ENCODE results near the gene TRPV2. TPM values are rescaled to one million over a fixed set of nuclear protein-coding genes. Genes with fewer than 3 reads are reported as not detected.

The TRPV2 gene
- total and polyA plus RNA-seq, 7 donors: 1.6 to 10.3 (median 3.9) TPM

DNA sequence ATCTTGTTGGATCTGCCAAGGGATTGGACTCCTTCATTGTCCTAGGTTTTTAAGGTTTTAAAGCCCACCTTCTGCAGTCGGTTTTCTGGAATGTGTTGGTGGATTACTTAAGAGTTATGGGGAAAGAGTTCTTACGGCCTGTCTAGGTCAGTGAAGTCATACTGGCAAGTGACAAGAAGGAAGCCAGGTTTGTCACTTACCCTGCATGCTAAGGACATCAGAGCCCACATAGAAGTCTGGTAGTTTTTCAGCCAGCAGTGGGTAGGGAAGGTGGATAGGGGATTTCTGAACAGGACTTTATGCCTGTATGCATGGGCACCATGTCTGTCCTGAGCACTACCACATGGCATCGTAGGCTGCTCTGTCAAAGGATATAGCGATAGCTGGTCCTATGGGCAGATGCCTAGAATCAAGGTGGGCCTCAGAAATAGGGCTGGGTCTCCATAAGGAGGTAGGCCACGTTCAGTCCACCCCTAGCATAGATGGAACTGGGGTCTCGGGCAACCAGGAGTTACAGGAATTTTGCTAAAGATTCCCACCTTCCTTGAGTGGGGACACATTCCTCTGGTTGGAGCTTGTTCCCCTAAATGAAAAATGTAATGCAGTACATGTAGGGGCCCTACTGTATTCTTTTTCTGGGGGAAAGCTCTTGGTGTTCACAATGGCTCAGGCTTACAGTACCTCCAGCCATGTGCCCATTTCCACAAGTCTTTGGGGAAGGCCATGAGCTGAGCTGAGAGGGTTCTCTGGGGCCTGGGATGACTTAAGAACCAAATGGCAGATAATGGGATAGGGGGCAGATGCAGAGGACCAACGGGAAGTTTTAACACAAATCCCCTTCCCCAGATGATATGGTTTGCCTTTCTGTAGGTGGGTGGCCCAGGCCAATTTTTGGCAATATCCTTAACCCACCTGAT, 27.5 kb downstream of the TRPV2 start:
- Histone ChIP-seq H3K36me3 (ENCODE audit: insufficient read depth in 1 of 2, low read depth in 1 of 2) (peaks cover 0 to 78% of the 10 kb centered on the region in 2 donors), H3K27ac (no peak overlapping the region), H3K27me3 (ENCODE audit: insufficient read depth in 3 of 3, low read length in 2 of 3) (no peaks in the 10 kb centered on the region), H3K9me3 (no peaks in the 10 kb centered on the region), H3K4me3 (no peak overlapping the region), H3K4me1 (peaks cover 31% of the 10 kb centered on the region)
- ATAC-seq: no peak
- TF ChIP-seq, protein P1, sequence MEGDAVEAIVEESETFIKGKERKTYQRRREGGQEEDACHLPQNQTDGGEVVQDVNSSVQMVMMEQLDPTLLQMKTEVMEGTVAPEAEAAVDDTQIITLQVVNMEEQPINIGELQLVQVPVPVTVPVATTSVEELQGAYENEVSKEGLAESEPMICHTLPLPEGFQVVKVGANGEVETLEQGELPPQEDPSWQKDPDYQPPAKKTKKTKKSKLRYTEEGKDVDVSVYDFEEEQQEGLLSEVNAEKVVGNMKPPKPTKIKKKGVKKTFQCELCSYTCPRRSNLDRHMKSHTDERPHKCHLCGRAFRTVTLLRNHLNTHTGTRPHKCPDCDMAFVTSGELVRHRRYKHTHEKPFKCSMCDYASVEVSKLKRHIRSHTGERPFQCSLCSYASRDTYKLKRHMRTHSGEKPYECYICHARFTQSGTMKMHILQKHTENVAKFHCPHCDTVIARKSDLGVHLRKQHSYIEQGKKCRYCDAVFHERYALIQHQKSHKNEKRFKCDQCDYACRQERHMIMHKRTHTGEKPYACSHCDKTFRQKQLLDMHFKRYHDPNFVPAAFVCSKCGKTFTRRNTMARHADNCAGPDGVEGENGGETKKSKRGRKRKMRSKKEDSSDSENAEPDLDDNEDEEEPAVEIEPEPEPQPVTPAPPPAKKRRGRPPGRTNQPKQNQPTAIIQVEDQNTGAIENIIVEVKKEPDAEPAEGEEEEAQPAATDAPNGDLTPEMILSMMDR (IDR thresholded peaks at IDR 0.05): no peak
- 66 to 71% (median 70%) methylated on average over 7 of the region's 7 CpGs for WGBS, 3 donors
- DNase-seq: no peak
- intact Hi-C loops (cut with DNase I): no loop called here

DNA sequence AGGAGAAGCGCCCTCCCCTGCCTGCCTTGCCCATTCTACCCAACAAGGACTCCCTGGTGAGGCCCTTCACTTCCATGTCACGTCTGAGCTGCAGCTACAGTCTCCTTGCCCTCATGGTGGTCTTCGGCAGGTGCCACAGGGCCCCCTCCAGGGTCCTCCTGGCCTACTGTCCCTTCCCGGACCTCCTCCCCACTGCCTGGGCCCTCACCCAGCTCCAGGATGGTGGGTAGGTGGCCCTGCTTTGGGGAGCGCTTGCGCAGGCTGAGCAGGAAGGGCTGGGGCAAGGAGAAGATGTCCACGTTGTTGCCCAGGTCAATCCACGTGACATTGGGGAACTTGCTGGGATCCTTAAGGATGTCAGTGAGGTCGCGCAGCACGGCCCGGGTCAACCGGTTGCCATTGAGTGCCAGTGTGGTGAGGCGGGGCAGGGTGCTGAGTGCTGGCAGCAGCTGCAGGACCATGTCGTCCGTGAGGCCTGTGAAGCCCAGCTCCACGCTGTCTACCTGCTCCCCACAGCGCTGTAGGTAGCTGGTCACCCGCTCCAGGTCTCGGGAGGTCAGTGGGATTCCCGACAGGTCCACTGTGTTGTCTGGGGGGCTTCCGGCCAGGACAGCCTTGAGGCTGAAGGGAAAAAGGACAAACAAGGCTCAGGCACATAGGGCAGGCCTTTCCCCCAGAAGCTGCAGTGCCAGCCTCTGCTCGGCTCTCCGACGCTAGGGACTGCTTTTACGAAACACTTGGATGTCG, 28.3 kb downstream of the TRPV2 start:
- Histone ChIP-seq H3K4me3 (no peak overlapping the region), H3K9me3 (no peaks in the 10 kb centered on the region), H3K27me3 (ENCODE audit: insufficient read depth in 3 of 3, low read length in 2 of 3) (no peaks in the 10 kb centered on the region), H3K4me1 (peaks cover 31% of the 10 kb centered on the region), H3K36me3 (ENCODE audit: insufficient read depth in 1 of 2, low read depth in 1 of 2) (peaks cover 0 to 86% of the 10 kb centered on the region in 2 donors), H3K27ac (no peak overlapping the region)
- intact Hi-C loops (cut with DNase I): no loop called here
- 78 to 85% (median 83%) methylated on average over 27 of the region's 27 CpGs for WGBS, 3 donors
- DNase-seq: no peak
- ATAC-seq: no peak
- TF ChIP-seq, protein P1 (IDR thresholded peaks at IDR 0.05): no peak

DNA sequence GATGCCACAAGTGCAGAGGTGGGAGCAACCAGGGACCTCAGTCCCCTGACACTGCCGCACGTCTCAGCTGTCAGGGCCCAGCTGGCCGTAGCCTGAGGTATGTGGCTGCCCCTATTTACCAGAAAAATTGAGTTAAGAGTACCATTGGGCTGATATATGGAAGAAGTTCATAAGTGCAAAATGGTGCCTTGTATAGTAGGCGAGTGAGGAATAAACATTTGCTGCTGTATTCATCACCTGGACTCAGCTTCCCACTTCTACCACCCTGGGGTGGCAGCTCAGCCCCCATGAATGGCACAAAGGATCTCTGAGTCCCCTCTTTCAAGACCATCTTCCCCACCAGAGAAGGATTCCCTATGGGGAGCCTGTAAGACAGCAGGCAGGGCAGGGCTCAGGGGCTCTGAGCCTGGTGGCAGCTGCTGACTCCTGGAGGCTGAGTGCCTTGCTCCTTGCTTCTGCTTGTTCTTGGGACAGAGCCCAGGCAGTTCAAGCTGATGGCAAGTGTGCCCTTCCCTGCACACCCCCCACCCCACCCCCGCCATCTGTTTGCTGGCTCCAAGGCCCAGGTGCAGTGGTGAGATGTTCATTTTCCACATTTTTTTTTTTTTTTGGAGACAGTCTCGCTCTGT, 29.0 kb downstream of the TRPV2 start:
- TF ChIP-seq, protein P1 (IDR thresholded peaks at IDR 0.05): no peak
- Histone ChIP-seq H3K9me3 (no peaks in the 10 kb centered on the region), H3K27ac (no peak overlapping the region), H3K36me3 (ENCODE audit: insufficient read depth in 1 of 2, low read depth in 1 of 2) (peaks cover 2 to 88% of the 10 kb centered on the region in 2 donors), H3K4me3 (no peak overlapping the region), H3K4me1 (peaks cover 31% of the 10 kb centered on the region), H3K27me3 (ENCODE audit: insufficient read depth in 3 of 3, low read length in 2 of 3) (no peaks in the 10 kb centered on the region)
- 79 to 84% (median 81%) methylated on average over 6 of the region's 6 CpGs for WGBS, 3 donors
- DNase-seq: no peak
- no peak for ATAC-seq
- intact Hi-C loops (cut with DNase I): no loop called here

DNA sequence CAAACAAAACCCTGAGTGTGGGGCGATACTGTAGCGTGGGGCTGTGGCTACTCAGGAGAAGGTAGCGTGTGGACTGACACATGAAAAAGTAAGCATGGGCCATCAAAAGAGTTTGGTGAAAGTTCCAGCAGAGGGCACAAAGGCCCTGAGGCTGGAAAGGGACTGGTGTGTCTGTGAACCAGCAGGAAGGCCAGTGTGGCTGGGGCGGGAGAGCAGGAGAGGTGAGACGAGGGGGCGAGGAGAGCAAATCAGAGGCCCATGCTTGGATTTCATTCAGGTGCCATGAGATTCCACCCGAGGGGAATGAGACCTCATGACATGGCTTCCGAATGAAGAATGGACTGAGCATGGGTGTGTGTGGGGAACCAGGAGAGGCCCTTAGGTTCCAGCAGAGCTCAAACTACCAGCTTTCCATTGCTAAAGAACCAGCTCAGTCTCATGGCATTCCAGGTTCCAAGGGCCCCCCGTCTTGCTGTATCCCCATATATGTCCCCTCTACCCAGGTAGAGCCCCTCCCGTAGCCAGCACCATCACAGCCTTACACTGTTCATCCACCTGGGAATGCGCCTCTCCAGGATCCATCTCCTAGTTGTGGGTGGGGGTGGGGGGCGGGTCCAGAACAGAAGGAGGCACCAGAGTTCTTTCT, 31.1 kb downstream of the TRPV2 start:
- peaks cover 2 to 73% of the 10 kb centered on the region in 2 donors for H3K36me3 ChIP-seq (ENCODE audit: insufficient read depth in 1 of 2, low read depth in 1 of 2)
- peaks cover 15% of the 10 kb centered on the region for H3K4me1 ChIP-seq
- WGBS, 3 donors: 87 to 93% (median 90%) methylated on average over 12 of the region's 12 CpGs
- TF ChIP-seq, protein P1 (IDR thresholded peaks at IDR 0.05): no peak
- H3K4me3 ChIP-seq: no peak overlapping the region
- no peaks in the 10 kb centered on the region for H3K9me3 ChIP-seq
- intact Hi-C loops (cut with DNase I): no loop called here
- ATAC-seq (no peak), DNase-seq (no peak)
- no peak overlapping the region for H3K27ac ChIP-seq
- H3K27me3 ChIP-seq (ENCODE audit: insufficient read depth in 3 of 3, low read length in 2 of 3): no peaks in the 10 kb centered on the region
